ENCODE results near the gene SREBF1. TPM values are rescaled to one million over a fixed set of nuclear protein-coding genes. Genes with fewer than 3 reads are reported as not detected.

The SREBF1 gene
- total RNA-seq, 4 donors from 2014 or later: 115 to 253 (median 191) TPM

DNA sequence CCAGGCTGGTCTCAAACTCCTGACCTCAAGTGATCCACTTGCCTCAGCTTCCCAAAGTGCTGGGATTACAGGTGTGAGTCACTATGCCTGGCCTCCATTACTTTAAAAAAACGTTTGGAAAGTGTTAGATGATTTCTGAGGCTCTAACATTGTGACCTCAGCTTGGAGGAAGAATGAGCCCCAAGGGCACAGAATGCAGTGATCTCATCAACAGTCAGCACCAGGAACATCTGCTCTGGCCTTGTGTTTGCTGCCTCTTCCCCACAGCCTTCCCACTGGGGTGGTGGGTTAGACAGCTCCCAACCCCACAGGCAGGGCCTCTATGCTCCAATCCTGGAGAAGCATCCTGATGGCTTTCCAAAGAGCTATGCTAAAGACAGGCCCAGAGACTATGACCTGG, 37.7 kb upstream of the SREBF1 start:
- H3K27me3 ChIP-seq: no peaks in the 10 kb centered on the region
- no peak for TF ChIP-seq POLR2A (IDR thresholded peaks at IDR 0.05)
- no peak for TF ChIP-seq EP300 (IDR thresholded peaks at IDR 0.05)
- TF ChIP-seq, protein P1, sequence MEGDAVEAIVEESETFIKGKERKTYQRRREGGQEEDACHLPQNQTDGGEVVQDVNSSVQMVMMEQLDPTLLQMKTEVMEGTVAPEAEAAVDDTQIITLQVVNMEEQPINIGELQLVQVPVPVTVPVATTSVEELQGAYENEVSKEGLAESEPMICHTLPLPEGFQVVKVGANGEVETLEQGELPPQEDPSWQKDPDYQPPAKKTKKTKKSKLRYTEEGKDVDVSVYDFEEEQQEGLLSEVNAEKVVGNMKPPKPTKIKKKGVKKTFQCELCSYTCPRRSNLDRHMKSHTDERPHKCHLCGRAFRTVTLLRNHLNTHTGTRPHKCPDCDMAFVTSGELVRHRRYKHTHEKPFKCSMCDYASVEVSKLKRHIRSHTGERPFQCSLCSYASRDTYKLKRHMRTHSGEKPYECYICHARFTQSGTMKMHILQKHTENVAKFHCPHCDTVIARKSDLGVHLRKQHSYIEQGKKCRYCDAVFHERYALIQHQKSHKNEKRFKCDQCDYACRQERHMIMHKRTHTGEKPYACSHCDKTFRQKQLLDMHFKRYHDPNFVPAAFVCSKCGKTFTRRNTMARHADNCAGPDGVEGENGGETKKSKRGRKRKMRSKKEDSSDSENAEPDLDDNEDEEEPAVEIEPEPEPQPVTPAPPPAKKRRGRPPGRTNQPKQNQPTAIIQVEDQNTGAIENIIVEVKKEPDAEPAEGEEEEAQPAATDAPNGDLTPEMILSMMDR (IDR thresholded peaks at IDR 0.05): no peak
- peaks cover 0 to 44% (median 0%) of the 10 kb centered on the region in 3 donors for H3K36me3 ChIP-seq
- 0% methylated on average over 1 of the region's 1 CpG for WGBS, 2 donors
- H3K9me3 ChIP-seq: no peaks in the 10 kb centered on the region
- H3K4me1 ChIP-seq: peaks cover 0 to 78% (median 30%) of the 10 kb centered on the region in 4 donors
- H3K4me3 ChIP-seq: no peak overlapping the region
- H3K27ac ChIP-seq: peak overlapping the region in 2 of 4 donors; percentile 43 to 61
- DNase-seq (ENCODE audit: low spot score in 2 of 2): no peak

DNA sequence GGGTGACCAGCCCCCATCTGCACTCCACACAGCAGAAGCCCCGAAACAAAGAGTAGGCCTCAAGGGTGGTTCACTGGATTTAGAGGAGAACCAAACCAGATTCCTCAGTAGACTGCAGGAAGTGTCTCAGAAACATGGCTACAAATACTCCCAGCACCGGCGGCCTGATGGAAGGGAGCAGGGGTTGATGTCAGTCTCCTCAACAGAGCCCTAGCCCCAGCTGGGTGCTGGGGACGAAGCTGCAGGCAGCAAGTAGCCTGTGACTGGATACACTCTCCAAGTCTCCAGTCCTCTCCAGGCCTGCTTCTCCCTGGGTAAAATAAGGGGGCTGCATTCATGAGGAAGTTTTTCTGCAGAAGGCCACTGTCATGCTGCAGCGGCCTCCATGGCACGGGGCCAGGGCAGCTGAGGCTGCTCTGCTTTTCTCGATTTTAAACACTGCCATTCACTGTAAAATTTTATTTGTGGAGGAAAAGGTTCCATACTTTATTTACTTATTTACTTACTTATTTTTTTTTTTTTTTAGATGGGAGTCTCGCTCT, 36.7 kb upstream of the SREBF1 start:
- peaks cover 0 to 83% (median 34%) of the 10 kb centered on the region in 4 donors for H3K4me1 ChIP-seq
- H3K27me3 ChIP-seq: no peaks in the 10 kb centered on the region
- no peak for DNase-seq (ENCODE audit: low spot score in 2 of 2)
- 48 to 59% methylated on average over 8 of the region's 8 CpGs for WGBS, 2 donors
- no peaks in the 10 kb centered on the region for H3K9me3 ChIP-seq
- no peak overlapping the region for H3K4me3 ChIP-seq
- TF ChIP-seq EP300 (IDR thresholded peaks at IDR 0.05) (no peak), POLR2A (IDR thresholded peaks at IDR 0.05) (no peak)
- TF ChIP-seq, protein P1 (IDR thresholded peaks at IDR 0.05): no peak
- peak overlapping the region in 2 of 4 donors; percentile 36 to 53 for H3K27ac ChIP-seq
- peaks cover 0 to 35% (median 0%) of the 10 kb centered on the region in 3 donors for H3K36me3 ChIP-seq

DNA sequence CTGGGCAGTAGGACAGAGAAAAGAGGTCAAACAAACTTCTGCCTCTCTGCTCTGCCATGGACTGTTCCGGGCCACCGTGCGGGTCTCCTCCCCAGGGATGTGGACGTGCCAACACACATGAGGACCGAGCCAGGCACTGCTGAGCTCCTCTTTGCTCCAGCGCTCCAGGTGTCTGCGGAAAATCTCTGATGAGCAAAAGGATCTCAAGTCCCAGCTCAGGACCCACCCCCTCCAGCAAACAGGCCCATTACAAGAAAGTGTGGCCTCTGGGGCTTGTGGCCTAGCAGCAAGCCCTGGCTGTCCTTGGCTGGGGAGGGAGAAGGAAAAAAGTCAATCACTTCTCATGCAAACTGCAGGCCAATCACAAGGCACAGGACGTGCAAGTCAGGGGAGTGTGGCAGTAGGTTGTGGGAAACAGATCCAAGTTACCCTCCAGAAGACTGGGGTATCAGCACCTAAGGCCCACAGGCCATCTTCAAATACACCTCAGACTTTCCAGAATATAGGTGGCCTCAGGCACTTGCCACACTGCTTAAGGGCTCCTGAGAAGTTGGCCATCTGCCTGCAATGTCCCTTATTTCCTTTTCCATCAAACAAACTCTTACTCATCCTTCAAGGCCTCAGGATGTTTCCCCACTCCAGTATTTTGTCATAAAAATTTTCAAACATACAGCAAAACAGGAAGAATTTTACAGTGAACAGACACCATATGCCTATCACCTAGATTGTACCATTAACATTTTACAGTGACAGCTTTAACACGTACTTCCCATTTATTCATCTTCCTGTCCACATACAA, 36.0 kb upstream of the SREBF1 start:
- Histone ChIP-seq H3K27ac (peak overlapping the region in 2 of 4 donors; percentile 36 to 53), H3K9me3 (no peaks in the 10 kb centered on the region), H3K27me3 (no peaks in the 10 kb centered on the region), H3K4me3 (no peak overlapping the region), H3K4me1 (peaks cover 0 to 83% (median 30%) of the 10 kb centered on the region in 4 donors), H3K36me3 (peaks cover 0 to 33% (median 0%) of the 10 kb centered on the region in 3 donors)
- WGBS, 2 donors: 67 to 80% methylated on average over 9 of the region's 9 CpGs
- TF ChIP-seq EP300 (IDR thresholded peaks at IDR 0.05): no peak
- TF ChIP-seq, protein P1 (IDR thresholded peaks at IDR 0.05): no peak
- no peak for TF ChIP-seq POLR2A (IDR thresholded peaks at IDR 0.05)
- no peak for DNase-seq (ENCODE audit: low spot score in 2 of 2)

DNA sequence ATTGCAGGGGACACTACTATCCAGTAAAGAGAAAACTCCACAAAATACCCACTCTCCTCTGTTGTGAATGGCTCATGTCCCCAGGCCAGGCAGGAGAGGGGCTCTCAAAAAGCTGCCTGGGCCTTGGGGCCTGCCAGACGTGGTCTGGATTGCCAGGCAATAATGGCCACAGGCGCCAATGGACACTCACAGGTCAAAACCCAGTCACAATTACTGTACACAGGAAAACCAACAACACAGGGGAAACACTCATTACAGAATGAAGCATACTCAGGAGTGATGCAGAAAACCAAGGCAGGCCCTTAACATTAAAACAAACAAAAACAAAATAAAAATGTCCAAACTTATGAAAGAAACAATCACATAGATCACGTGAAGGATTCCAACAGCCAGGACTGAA, 35.1 kb upstream of the SREBF1 start:
- Histone ChIP-seq H3K4me3 (no peak overlapping the region), H3K36me3 (peaks cover 0 to 38% (median 0%) of the 10 kb centered on the region in 3 donors), H3K27me3 (no peaks in the 10 kb centered on the region), H3K27ac (peak overlapping the region in 1 of 4 donors; percentile 36), H3K4me1 (peaks cover 0 to 79% (median 23%) of the 10 kb centered on the region in 4 donors), H3K9me3 (no peaks in the 10 kb centered on the region)
- 46 to 50% methylated on average over 3 of the region's 3 CpGs for whole genome bisulfite sequencing, 2 donors
- no peak for TF ChIP-seq POLR2A (IDR thresholded peaks at IDR 0.05)
- no peak for TF ChIP-seq EP300 (IDR thresholded peaks at IDR 0.05)
- TF ChIP-seq, protein P1 (IDR thresholded peaks at IDR 0.05): no peak
- no peak for DNase-seq (ENCODE audit: low spot score in 2 of 2)

DNA sequence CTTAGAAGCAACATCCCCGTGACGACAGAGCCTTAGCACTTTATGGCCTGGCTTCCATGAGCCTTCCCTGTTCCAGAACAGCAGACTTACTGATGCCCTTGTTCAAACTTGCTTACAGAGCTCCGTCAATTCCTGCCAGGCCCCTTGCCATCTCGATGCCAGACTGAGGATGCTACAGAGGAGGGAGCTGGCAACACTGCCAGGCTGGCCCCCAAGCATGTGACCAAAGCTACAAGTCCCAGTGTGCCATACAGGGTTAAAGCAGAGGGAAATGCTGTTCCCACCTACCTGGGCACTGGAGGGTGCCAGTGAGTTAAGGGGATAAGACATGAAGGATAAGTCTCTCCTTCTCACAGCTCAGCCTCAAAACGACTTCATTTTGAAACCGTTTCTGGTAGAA, 33.5 kb upstream of the SREBF1 start:
- H3K4me3 ChIP-seq: no peak overlapping the region
- DNase-seq (ENCODE audit: low spot score in 2 of 2): no peak
- H3K36me3 ChIP-seq: peaks cover 0 to 41% (median 0%) of the 10 kb centered on the region in 3 donors
- WGBS, 2 donors: 62 to 70% methylated on average over 6 of the region's 6 CpGs
- H3K4me1 ChIP-seq: peaks cover 0 to 64% (median 14%) of the 10 kb centered on the region in 4 donors
- no peaks in the 10 kb centered on the region for H3K9me3 ChIP-seq
- no peaks in the 10 kb centered on the region for H3K27me3 ChIP-seq
- H3K27ac ChIP-seq: peak overlapping the region in 2 of 4 donors; percentile 57 to 62
- TF ChIP-seq EP300 (IDR thresholded peaks at IDR 0.05): no peak
- no peak for TF ChIP-seq POLR2A (IDR thresholded peaks at IDR 0.05)
- TF ChIP-seq, protein P1 (IDR thresholded peaks at IDR 0.05): no peak

Measured in tibial nerve (tissue), 4 donors.